ENCODE data around the gene SIGLEC6.

DNA sequence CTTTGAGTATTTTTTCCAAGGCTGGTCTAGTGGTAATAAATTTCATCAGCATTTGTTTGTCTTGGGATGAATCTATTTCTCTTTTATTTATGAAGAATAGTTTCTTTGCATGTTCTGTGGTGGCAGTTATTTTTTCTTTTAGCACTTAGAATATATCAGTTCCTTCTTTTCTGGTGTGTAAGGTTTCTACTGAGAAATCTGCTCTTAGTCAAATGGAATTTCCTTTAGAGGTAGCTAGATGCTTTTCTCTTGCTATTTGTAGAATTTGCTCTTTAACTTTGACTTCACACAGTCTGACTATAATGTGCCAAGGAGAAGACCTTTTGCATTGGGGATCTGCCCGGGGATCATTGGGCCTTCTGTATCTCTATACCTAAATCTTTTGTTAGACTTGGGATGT, 4.1 kb upstream of the SIGLEC6 start:
- TF ChIP-seq, protein P1, sequence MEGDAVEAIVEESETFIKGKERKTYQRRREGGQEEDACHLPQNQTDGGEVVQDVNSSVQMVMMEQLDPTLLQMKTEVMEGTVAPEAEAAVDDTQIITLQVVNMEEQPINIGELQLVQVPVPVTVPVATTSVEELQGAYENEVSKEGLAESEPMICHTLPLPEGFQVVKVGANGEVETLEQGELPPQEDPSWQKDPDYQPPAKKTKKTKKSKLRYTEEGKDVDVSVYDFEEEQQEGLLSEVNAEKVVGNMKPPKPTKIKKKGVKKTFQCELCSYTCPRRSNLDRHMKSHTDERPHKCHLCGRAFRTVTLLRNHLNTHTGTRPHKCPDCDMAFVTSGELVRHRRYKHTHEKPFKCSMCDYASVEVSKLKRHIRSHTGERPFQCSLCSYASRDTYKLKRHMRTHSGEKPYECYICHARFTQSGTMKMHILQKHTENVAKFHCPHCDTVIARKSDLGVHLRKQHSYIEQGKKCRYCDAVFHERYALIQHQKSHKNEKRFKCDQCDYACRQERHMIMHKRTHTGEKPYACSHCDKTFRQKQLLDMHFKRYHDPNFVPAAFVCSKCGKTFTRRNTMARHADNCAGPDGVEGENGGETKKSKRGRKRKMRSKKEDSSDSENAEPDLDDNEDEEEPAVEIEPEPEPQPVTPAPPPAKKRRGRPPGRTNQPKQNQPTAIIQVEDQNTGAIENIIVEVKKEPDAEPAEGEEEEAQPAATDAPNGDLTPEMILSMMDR (IDR thresholded peaks at IDR 0.05): no peak
- TF ChIP-seq POLR2A (IDR thresholded peaks at IDR 0.05) (no peak), POLR2AphosphoS5 (IDR thresholded peaks at IDR 0.05; ENCODE audit: insufficient read depth in 1 of 2, low read depth in 1 of 2) (no peak)
